ENCODE data around the gene SIL1. TPM values are rescaled to one million over a fixed set of nuclear protein-coding genes. Genes with fewer than 3 reads are reported as not detected.

The SIL1 gene
- total RNA-seq, 4 donors from 2014 or later, result 17.4 to 122 (median 58.3) TPM

DNA sequence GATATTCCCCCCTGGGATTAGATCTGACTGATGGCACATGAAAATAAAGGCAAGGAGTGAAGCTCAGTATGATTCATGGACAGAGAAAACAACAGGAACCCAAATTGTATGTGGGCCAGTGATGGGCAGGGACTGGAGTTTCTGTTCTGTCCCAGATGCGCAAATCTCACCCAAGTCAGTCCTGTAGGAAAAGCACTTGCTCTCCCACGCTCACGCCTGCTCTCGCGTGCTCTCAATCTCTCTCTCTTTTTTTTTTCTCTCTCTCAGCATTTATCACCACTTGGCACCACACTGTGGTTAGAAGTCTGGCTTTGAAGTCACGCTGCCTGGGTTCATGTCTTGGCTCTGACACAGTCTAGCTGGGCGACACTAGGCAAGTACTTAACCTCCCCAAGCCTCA lies 216.6 kb downstream of the SIL1 start:
- intact Hi-C loops (cut with DNase I; ENCODE audit: low total_unique reads), result no loop called here
- Histone ChIP-seq H3K9me3 (no peaks in the 10 kb centered on the region), H3K4me1 (no peaks in the 10 kb centered on the region), H3K4me3 (no peak overlapping the region), H3K36me3 (no peaks in the 10 kb centered on the region), H3K27me3 (no peaks in the 10 kb centered on the region), H3K27ac (peak overlapping the region; percentile 9 to 19)
- TF ChIP-seq POLR2A (IDR thresholded peaks at IDR 0.05) (no peak), CTCF (IDR thresholded peaks at IDR 0.05) (no peak)
- no peak for DNase-seq

DNA sequence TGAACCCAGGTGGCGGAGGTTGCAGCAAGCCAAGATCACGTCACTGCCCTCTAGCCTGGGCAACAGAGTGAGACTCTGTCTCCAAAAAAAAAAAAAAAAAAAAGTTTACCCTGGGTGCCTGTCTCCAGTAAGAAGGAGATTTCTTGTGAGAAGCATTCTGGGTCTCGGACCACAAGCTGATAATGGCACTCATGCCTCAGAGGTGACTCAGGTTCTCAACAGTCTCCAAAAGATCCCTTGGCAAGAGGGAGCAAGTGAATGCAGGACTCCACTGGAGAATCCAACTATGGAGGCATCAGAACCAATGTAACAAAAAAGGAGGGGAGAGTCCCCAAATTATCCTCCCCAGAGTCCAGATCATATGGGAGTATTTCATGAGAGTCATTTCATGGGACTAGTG lies 217.0 kb downstream of the SIL1 start:
- no peaks in the 10 kb centered on the region for H3K4me1 ChIP-seq
- peak overlapping the region; percentile 9 to 19 for H3K27ac ChIP-seq
- intact Hi-C loops (cut with DNase I; ENCODE audit: low total_unique reads), result no loop called here
- TF ChIP-seq CTCF (IDR thresholded peaks at IDR 0.05) (no peak), POLR2A (IDR thresholded peaks at IDR 0.05) (no peak)
- H3K9me3 ChIP-seq, result no peaks in the 10 kb centered on the region
- no peak for DNase-seq
- no peaks in the 10 kb centered on the region for H3K27me3 ChIP-seq
- no peaks in the 10 kb centered on the region for H3K36me3 ChIP-seq
- H3K4me3 ChIP-seq, result no peak overlapping the region

DNA sequence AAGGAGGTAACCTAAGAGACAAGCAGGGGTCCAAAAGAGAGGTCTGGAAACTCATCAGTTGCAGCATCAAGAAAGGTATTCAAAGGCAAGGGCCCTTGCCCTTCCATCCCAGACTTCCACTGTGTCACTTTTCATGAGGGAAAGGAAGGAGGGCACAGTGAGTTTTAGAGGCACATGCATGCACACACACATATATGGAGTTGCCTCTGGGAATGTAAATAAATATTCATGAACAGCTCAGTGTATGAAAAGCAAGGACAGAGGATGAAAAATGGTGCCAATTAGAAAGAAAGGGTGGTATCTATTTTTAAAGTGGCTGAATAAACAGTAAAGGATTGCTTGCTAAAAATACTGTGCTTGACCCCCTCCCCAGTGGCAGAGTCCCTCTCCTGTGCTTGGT lies 217.7 kb downstream of the SIL1 start:
- H3K4me1 ChIP-seq, result peaks cover 0 to under 1% of the 10 kb centered on the region in 2 donors
- no peaks in the 10 kb centered on the region for H3K9me3 ChIP-seq
- no peaks in the 10 kb centered on the region for H3K36me3 ChIP-seq
- no peaks in the 10 kb centered on the region for H3K27me3 ChIP-seq
- DNase-seq, result no peak
- TF ChIP-seq POLR2A (IDR thresholded peaks at IDR 0.05) (no peak), CTCF (IDR thresholded peaks at IDR 0.05) (no peak)
- no peak overlapping the region for H3K4me3 ChIP-seq
- intact Hi-C loops (cut with DNase I; ENCODE audit: low total_unique reads), result no loop called here
- no peak overlapping the region for H3K27ac ChIP-seq

- TF ChIP-seq POLR2A (IDR thresholded peaks at IDR 0.05) (no peak), CTCF (IDR thresholded peaks at IDR 0.05) (no peak)
- DNase-seq, result no peak
- Histone ChIP-seq H3K4me1 (peaks cover 0 to 5% of the 10 kb centered on the region in 2 donors), H3K27me3 (no peaks in the 10 kb centered on the region), H3K27ac (no peak overlapping the region), H3K36me3 (no peaks in the 10 kb centered on the region), H3K9me3 (no peaks in the 10 kb centered on the region), H3K4me3 (no peak overlapping the region)
- intact Hi-C loops (cut with DNase I; ENCODE audit: low total_unique reads), result no loop called here
Observed at GRCh38 chr5:138979684-138980280, 218.4 kb downstream of the SIL1 start.

GRCh38 chr5:138978581-138978980 lies 219.6 kb downstream of the SIL1 start:
- TF ChIP-seq POLR2A (IDR thresholded peaks at IDR 0.05), result no peak
- TF ChIP-seq CTCF (IDR thresholded peaks at IDR 0.05), result no peak
- intact Hi-C loops (cut with DNase I; ENCODE audit: low total_unique reads), result no loop called here
- Histone ChIP-seq H3K27ac (no peak overlapping the region), H3K4me3 (no peak overlapping the region), H3K27me3 (no peaks in the 10 kb centered on the region), H3K4me1 (peaks cover 5 to 9% of the 10 kb centered on the region in 2 donors), H3K36me3 (no peaks in the 10 kb centered on the region), H3K9me3 (no peaks in the 10 kb centered on the region)
- no peak for DNase-seq

All from uterus (tissue), 4 donors.